Esophagus squamous epithelium (tissue), 4 donors: ENCODE results near the gene PRPS1.

Source experiments
- CTCF ChIP-seq, 6 experiments: fragments of 450-650 bp in 4 of 6; fragments of 200-600 bp in 2 of 6; sonication (generic) in 2 of 6; IDR thresholded peaks; one replicate each; pipeline ENCODE4 v1.5.1; 2016 to 2019; ENCODE audit warnings: antibody characterized with exemption in 6 of 6, mild to moderate bottlenecking in 4 of 6, moderate library complexity in 4 of 6
- POLR2A ChIP-seq, 4 donors: fragments of 450-650 bp; IDR thresholded peaks; one replicate each; pipeline ENCODE4 v1.6.1; 2017; ENCODE audit warnings: antibody characterized with exemption in 4 of 4, mild to moderate bottlenecking in 4 of 4, moderate library complexity in 3 of 4

- no peak for TF ChIP-seq CTCF (IDR thresholded peaks at IDR 0.05)
- TF ChIP-seq POLR2A (IDR thresholded peaks at IDR 0.05) = no peak
Measured at GRCh38 chrX:107658660-107659059, 30.4 kb downstream of the PRPS1 start.
